OCI-LY1 (cell line): ENCODE measurements around the gene PATJ.
"Not testable (repeated sequence)": the region's sequence is repeated elsewhere in the genome, so short reads cannot be mapped to it uniquely, and the experiment has no call there.

Experiments used
- H2AFZ ChIP-seq: fragments of 200-600 bp; sonication (generic), shearing (Covaris generic); 2 replicates; pipeline ENCODE4 v1.6.0; 2014; ENCODE audit warnings: antibody characterized with exemption, mild to moderate bottlenecking, low read length
- H3F3A ChIP-seq: fragments of 200-600 bp; sonication (generic), shearing (Covaris generic); 2 replicates; pipeline ENCODE4 v1.6.0; 2014; ENCODE audit warnings: mild to moderate bottlenecking, antibody characterized with exemption, low read length, moderate library complexity; ENCODE audit not compliant: insufficient read depth
- H3K27ac ChIP-seq: fragments of 200-600 bp; sonication (generic); 2 replicates; pipeline ENCODE4 v1.5.1; 2014; ENCODE audit warnings: low read length, mixed run types, mild to moderate bottlenecking, low read depth; ENCODE audit not compliant: poor library complexity, severe bottlenecking
- H3K27me3 ChIP-seq: fragments of 200-600 bp; sonication (generic); 2 replicates; pipeline ENCODE4 v1.6.0; 2014; ENCODE audit warnings: antibody characterized with exemption, mild to moderate bottlenecking, low read length, moderate library complexity; ENCODE audit not compliant: insufficient read depth
- H3K36me3 ChIP-seq: fragments of 200-600 bp; sonication (generic); 2 replicates; pipeline ENCODE4 v1.6.1; 2014; ENCODE audit warnings: mild to moderate bottlenecking, antibody characterized with exemption, low read length, moderate library complexity, mixed read lengths; ENCODE audit not compliant: insufficient read depth
- H3K4me1 ChIP-seq: fragments of 200-600 bp; sonication (generic); 2 replicates; pipeline ENCODE4 v1.5.1; 2014; ENCODE audit warnings: mild to moderate bottlenecking, low read length, moderate library complexity; ENCODE audit not compliant: insufficient read depth, severe bottlenecking
- H3K4me2 ChIP-seq: fragments of 200-600 bp; sonication (generic), shearing (Covaris generic); 2 replicates; pipeline ENCODE4 v1.6.1; 2014; ENCODE audit warnings: low read length
- H3K4me3 ChIP-seq: fragments of 200-600 bp; sonication (generic); 2 replicates; pipeline ENCODE4 v1.5.1; 2014; ENCODE audit warnings: low read length, low read depth, mild to moderate bottlenecking, mixed read lengths; ENCODE audit not compliant: poor library complexity, severe bottlenecking
- H3K79me2 ChIP-seq: fragments of 200-600 bp; shearing (Covaris generic); 2 replicates; pipeline ENCODE4 v1.6.1; 2016; ENCODE audit warnings: mixed run types, low read length, mixed read lengths; ENCODE audit not compliant: insufficient read depth
- H3K9ac ChIP-seq: fragments of 200-600 bp; sonication (generic), shearing (Covaris generic); 2 replicates; pipeline ENCODE4 v1.6.1; 2014; ENCODE audit warnings: mild to moderate bottlenecking, low read length, mixed read lengths
- H3K9me2 ChIP-seq: fragments of 200-600 bp; sonication (generic), shearing (Covaris generic); 2 replicates; pipeline ENCODE4 v1.6.1; 2014; ENCODE audit warnings: low read depth, mild to moderate bottlenecking, low read length, mixed read lengths
- H3K9me3 ChIP-seq: fragments of 200-600 bp; shearing (Covaris generic); 2 replicates; pipeline ENCODE4 v1.6.1; 2014; ENCODE audit warnings: low read length, mixed read lengths
- H4K20me1 ChIP-seq: fragments of 200-600 bp; sonication (generic), shearing (Covaris generic); 2 replicates; pipeline ENCODE4 v1.6.0; 2016; ENCODE audit warnings: mild to moderate bottlenecking, low read length; ENCODE audit not compliant: insufficient read depth
- CTCF ChIP-seq: fragments of 200-600 bp; sonication (generic), shearing (Covaris generic); IDR thresholded peaks from 2 replicates; pipeline ENCODE4 v1.5.1; 2017; ENCODE audit warnings: mild to moderate bottlenecking, antibody characterized with exemption, low read length, moderate library complexity, mixed read lengths
- EZH2 ChIP-seq: fragments of 200-600 bp; sonication (generic), shearing (Covaris generic); IDR thresholded peaks from 2 replicates; pipeline ENCODE4 v1.8.0; 2017; ENCODE audit warnings: borderline replicate concordance, mixed run types, mild to moderate bottlenecking, antibody characterized with exemption, low read length, moderate library complexity, mixed read lengths

Gene PATJ

GRCh38 chr1:62178372-62178771, 436.1 kb downstream of the PATJ start:
- Histone ChIP-seq H3F3A (no peaks in the 10 kb centered on the region), H3K9me2 (no peaks in the 10 kb centered on the region), H3K9me3 (no peaks in the 10 kb centered on the region), H3K9ac (no peak overlapping the region), H4K20me1 (no peaks in the 10 kb centered on the region), H3K79me2 (no peaks in the 10 kb centered on the region), H3K4me3 (no peak overlapping the region), H3K4me2 (no peak overlapping the region), H2AFZ (no peak overlapping the region), H3K36me3 (no peaks in the 10 kb centered on the region), H3K27me3 (no peaks in the 10 kb centered on the region), H3K27ac (no peak overlapping the region), H3K4me1 (no peaks in the 10 kb centered on the region)
- no peak for TF ChIP-seq EZH2
- TF ChIP-seq CTCF = no peak

- H3K36me3 ChIP-seq, H3K9ac ChIP-seq, H3K9me2 ChIP-seq, H3K4me2 ChIP-seq, H4K20me1 ChIP-seq, H3K4me3 ChIP-seq, H3K27ac ChIP-seq, H3K9me3 ChIP-seq, H3F3A ChIP-seq, H3K27me3 ChIP-seq, H3K79me2 ChIP-seq, H3K4me1 ChIP-seq, H2AFZ ChIP-seq: not testable (repeated sequence)
These were observed 437.8 kb downstream of the PATJ start for GRCh38 chr1:62180054-62180453.

GRCh38 chr1:62180639-62181038, 438.4 kb downstream of the PATJ start:
- Histone ChIP-seq H3K27me3 (no peaks in the 10 kb centered on the region), H3K27ac (no peak overlapping the region), H3K36me3 (no peaks in the 10 kb centered on the region), H3K79me2 (no peaks in the 10 kb centered on the region), H3K4me2 (no peak overlapping the region), H3K4me3 (no peak overlapping the region), H3K4me1 (no peaks in the 10 kb centered on the region), H4K20me1 (no peaks in the 10 kb centered on the region), H2AFZ (no peak overlapping the region), H3F3A (no peaks in the 10 kb centered on the region), H3K9me2 (no peaks in the 10 kb centered on the region), H3K9me3 (no peaks in the 10 kb centered on the region), H3K9ac (no peak overlapping the region)
- TF ChIP-seq EZH2 = no peak

- Histone ChIP-seq H3K4me1 (no peaks in the 10 kb centered on the region), H2AFZ (no peak overlapping the region), H3K36me3 (no peaks in the 10 kb centered on the region), H3K79me2 (no peaks in the 10 kb centered on the region), H3K27me3 (no peaks in the 10 kb centered on the region), H3K27ac (no peak overlapping the region), H3K4me2 (no peak overlapping the region), H4K20me1 (no peaks in the 10 kb centered on the region), H3K4me3 (no peak overlapping the region), H3K9me2 (no peaks in the 10 kb centered on the region), H3K9ac (no peak overlapping the region), H3K9me3 (no peaks in the 10 kb centered on the region), H3F3A (no peaks in the 10 kb centered on the region)
- TF ChIP-seq CTCF (no peak), EZH2 (no peak)
These were observed 439.3 kb downstream of the PATJ start for GRCh38 chr1:62181532-62181931.

- not testable (repeated sequence) for H3K27ac ChIP-seq, H3K79me2 ChIP-seq, H3K27me3 ChIP-seq, H3K4me2 ChIP-seq, H3K9ac ChIP-seq, H3K4me3 ChIP-seq, H3K9me3 ChIP-seq, H2AFZ ChIP-seq, H4K20me1 ChIP-seq, H3K36me3 ChIP-seq, H3K9me2 ChIP-seq, H3F3A ChIP-seq, H3K4me1 ChIP-seq
These were observed 439.9 kb downstream of the PATJ start for GRCh38 chr1:62182157-62182556.

- not testable (repeated sequence) for H3K4me3 ChIP-seq, H3K27me3 ChIP-seq, H3K27ac ChIP-seq, H3K79me2 ChIP-seq, H3K4me1 ChIP-seq, H3K9me2 ChIP-seq, H3K36me3 ChIP-seq, H2AFZ ChIP-seq, H3F3A ChIP-seq, H3K9ac ChIP-seq, H3K4me2 ChIP-seq, H4K20me1 ChIP-seq, H3K9me3 ChIP-seq
These were observed 441.1 kb downstream of the PATJ start for GRCh38 chr1:62183164-62184020.
